ENCODE results near the gene TNFRSF21.

Gene TNFRSF21

DNA sequence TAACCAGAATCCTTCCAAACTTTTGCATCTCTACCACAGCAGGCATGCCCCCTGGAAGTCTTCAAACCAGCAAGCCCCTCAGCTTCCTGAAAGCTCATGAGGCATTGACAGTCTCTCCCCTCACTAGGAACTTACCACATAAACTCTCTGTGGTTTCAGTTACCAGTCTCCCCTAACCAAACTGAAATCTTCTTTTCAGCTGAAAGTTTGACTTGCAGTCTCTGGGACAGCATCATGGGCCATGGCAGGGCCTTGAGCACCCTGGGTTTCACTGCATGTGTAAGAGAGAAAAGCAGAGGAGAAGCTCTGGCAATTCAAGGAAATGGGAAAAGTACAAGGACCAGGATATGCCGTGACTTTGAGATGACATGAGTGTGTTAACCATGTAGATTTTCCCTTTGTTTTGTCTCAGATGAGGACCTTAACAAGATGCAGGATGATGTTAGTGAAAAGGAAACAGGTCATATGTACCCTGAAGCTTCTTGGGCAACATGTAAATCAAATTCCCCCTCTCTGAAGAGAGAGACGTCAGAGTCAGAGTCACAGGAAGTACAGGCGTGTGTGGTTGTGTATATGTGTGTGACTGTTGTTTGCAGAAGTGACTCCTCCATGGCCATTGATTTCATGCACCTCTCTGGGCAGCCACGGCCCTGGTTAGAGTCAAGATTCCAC lies 106.3 kb downstream of the TNFRSF21 start:
- peak; percentile 11 for DNase-seq

GRCh38 chr6:47202644-47203205 lies 107.0 kb downstream of the TNFRSF21 start:
- no peak for DNase-seq

- no peak for DNase-seq
Measured at GRCh38 chr6:47200536-47201334, 109.0 kb downstream of the TNFRSF21 start.

DNA sequence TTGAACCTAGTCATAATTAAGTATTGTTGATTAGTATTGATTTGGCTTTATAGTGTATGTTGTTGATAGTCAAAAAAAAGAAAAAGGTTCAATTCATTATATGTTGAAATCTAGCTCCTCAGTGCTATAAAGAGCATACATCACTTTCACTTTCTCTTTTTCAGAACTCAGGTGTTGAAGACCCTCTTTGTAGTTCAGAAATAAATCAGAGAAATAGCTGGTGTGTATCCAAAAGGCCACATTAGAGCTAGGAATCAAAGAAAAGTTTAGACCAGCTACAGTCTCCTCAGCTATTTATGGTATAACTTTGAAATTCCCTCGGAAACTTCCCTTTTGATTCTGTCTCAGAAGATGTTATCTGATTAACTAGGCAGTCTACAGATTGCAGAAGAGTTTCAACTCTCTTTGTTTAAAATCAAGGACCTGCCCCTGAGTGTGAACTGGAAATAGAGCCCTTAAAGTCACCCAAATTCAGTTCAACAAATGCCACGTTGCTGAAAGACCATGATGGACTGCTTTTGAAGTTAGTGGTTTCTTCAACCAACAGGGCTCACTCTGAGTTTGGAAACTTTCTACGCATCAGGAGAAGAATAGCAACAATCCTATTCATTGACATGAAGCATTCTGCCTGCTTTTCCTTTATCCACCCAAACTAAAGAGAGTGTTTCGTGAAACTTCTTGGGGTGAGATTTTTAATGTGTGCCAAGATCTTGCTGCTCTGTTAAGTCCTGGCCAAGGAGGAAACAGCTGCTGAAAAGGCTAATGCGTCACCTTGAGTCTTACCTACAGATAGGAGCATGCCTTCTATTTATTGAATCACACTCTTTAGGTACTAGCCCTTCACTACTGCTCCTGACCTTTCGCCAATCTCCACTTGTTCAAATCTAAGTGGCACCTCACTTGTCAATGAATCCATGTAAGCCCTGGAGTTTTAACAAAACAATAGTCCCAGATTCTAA lies 111.7 kb downstream of the TNFRSF21 start:
- DNase-seq, result no peak

DNA sequence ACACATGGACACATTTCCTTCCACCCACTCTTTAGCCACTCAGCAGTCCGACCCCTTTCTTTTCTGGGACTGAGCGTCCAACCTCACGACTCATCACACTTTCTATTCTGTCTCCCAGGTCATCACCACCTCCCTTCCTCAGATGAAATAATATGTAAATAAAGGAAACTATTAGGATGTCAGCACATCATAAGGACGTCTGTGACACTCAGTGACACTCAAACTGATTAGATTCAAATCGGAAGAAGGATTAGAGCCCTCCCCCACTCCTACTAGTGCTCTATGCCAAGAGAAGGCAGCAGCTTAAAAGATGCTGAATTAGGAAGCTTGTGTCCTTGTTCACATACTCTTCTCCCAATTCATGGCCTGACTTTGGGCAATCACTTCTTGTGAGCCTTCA lies 113.6 kb downstream of the TNFRSF21 start:
- DNase-seq, result no peak

GRCh38 chr6:47195011-47195650 lies 114.6 kb downstream of the TNFRSF21 start:
- DNase-seq, result no peak

DNA sequence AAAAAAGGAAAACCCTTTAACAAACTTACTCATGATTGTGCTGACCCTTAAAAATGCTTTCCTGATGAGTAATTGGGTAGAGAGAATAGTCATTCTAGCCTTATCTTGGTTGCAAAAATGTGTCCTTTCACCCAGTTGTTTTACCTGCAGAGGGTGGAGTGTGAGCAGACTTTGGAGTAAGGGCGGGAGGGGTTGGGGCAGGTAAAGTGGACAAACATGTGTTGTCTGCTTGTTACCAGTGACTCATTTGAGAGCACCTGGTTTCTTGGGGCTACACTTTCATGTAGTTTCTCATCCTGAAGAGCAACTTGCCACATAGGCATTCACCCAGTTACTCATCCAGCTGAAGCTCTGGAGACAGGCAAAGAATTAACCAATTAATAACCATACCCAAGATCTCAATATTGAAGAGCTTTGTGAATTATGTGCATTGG lies 121.1 kb downstream of the TNFRSF21 start:
- no peak for DNase-seq

DNA sequence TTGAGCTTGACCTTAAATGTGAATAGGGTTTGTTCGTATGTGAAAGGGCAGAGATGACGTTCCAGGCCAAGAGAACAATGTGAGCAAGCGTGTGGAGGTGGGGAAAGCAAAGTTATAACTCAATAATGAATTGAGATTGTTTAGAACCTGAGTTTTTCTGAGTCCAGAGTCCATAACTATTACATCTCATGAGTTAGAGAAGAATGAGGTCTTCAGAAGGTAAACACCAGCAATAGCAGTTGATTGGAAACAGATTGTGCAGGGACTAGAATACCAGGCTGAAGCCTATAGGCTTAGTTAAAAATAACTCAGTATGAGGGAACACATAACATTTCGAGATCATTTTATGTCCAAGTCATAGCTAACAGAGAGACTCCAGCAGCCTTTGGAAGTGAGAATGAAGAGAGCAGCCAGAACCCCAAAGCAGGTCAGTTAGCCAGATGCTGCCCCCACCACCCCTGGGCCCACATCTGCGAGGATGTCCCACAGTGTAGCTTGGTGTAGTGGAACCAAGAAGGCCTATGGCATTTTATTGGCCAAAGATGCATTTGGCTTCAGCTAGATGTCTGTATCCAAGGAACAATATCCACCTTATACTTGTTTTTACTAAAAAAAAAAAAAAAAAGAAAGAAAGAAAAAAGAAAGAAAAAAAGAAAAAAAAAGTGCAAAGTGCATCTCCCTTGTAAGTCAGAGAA lies 121.7 kb downstream of the TNFRSF21 start:
- DNase-seq, result no peak

- DNase-seq, result no peak
Measured at GRCh38 chr6:47187113-47187512, 122.6 kb downstream of the TNFRSF21 start.

GRCh38 chr6:47182291-47182957 lies 127.3 kb downstream of the TNFRSF21 start:
- DNase-seq, result no peak

GRCh38 chr6:47181681-47182080 lies 128.0 kb downstream of the TNFRSF21 start:
- DNase-seq, result no peak
